ENCODE results near the gene EVL.

EVL gene

GRCh38 chr14:100114109-100114765, 49.0 kb downstream of the EVL start:
- no peak for DNase-seq

DNA sequence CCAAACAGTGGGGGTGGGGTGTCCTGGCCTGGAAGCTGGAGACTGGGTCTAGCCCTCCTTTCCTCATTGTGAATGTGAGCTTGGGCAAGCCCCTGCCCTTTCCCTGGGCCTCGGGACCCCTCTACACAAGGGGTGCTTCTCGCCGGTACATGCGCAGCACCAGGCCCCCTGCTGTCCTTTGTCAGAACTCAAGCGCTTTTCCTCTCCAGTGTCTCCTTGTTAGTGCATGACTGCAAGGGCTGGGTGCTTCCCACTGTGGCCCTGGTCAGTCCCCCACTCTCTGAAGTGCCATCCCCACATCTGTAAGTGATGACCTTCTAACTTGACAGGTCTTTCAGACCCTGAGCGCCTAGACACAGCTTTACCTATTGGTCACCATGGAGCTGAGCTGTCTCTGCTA, 50.0 kb downstream of the EVL start:
- no peak for DNase-seq

DNA sequence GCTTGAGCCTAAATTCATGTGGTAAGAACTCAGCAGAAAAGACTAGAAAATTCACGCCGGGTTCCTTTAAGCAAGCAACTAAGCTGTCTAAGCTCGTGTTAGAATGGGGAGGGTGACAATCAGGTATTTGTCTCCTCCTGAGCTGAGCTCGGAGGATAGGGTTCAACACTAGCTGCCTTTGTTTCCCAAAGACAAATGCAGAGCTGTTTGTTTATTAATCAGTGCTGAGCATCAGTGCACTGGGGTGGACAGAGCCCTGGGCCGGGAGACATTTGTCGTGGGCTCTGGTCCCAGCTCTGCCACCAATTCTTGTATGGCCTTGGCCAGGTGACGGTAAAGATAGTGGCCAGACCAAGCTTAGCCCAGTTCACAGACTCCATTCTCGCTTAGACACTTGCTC, 50.5 kb downstream of the EVL start:
- DNase-seq: no peak

DNA sequence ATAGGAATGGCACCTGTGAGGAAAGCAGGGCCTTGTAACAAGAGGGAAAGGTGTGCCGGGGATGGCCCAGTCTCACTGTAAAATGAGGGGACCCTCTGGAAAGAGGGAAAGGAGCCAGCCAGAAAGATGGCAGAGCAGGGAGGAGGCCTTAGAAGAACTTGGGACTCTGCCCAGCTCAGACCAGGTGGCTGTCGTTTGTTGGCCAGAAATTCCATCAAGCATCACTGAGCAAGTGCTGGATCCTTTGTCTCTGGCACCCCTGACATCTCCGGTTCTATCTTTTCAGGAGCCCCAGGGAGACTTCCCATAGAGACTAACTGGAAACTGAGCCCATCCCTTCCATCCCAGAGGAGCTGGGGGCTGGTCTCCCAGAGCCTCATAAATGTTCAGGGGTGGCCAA, 50.9 kb downstream of the EVL start:
- DNase-seq: no peak

GRCh38 chr14:100117026-100117425, 51.8 kb downstream of the EVL start:
- DNase-seq: no peak

GRCh38 chr14:100117633-100118395, 52.6 kb downstream of the EVL start:
- no peak for DNase-seq

DNA sequence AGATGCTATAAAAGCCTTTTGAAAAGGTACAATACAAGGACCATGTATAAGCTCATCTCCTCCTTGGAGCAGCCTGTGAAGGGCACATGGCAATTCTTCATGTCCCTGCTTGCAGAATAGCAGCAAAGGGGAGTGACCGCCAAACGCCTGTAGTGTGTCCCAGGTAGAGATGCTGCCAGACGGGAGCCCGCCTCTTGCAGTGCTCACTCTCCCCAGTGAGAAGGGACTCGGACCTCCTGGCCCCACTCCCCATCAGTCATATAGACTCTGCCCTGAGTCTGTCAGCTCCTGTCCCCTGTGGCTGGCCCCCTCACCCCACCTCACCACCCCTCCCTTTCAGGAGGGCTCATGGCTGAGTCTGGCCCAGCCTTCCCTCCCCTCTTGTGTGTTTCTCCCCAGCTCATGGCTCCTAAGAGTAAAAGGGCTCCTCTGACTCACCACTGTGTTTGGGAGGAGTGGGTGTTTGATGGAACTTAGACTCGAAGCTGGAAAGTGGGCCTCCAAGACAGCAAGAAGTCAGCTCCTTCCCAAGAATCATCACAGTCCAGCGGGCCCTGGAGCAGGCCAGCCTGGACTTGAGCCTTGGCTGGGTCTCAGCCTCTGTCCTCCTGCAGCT, 53.3 kb downstream of the EVL start:
- no peak for DNase-seq

- DNase-seq: no peak
These were observed 54.0 kb downstream of the EVL start for GRCh38 chr14:100119251-100119650.

DNA sequence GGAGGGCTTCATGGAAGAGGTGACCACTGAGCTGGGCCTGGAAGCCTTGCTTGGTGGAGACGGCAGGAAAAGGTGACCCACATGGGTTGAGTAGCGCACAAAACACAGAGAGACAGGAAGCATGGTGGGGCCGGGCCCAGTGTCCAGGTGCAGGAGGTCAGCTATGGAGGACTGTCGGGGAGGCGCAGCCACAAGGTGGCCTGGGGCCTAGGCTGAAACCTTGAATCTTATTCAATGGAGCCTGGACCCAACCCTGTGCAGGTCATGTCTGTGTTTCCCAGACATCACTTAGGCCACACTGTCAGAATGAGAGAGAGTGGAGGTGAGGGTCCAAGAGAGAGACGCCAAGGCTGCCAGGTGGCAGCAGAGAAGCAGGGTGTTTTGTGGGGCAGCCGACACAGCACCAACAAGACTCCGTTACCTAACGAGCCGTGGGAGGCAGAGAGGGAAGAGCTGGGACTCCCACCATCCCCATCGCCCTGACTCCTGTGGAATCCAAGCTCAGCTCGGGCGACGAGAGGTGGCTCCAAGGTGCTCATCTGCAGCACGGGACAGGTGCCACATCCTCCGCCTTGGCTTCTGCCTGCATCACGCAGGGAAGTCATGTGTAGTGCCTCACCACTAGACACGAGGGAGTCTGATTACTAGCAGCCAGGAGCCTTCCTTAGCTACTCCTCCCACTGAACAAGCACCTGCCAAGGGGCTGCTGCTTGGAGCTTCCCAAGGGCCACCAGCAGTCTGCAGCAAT, 55.5 kb downstream of the EVL start:
- DNase-seq: no peak

GRCh38 chr14:100121643-100122480, 56.6 kb downstream of the EVL start:
- no peak for DNase-seq

GRCh38 chr14:100122481-100123223, 57.4 kb downstream of the EVL start:
- no peak for DNase-seq

- no peak for DNase-seq
These were observed 58.4 kb downstream of the EVL start for GRCh38 chr14:100123618-100124017.

DNA sequence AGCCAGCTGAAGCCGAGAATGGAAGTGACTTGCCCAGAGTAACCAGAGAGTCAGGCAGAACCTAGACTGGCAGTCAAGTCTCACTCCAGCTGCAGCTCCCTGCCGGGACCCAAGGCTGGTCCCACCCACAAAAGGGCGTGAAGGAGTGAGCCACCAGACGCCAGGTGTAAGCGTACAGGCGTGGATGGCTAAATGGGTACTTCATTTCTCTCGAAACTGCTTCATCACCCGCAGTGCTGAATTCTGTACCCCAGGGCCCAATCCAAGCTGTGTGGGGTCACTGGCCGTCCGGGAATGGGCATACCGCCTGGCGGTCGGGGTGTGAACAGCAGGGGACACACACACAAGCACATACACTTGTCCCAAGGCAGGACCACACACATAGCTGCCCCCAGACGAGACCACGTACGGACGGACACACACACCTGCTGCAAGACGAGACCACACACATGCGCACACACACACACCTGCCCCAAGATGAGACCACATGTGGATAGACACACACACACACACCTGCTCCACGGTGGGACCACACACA, 59.4 kb downstream of the EVL start:
- DNase-seq: no peak

DNA sequence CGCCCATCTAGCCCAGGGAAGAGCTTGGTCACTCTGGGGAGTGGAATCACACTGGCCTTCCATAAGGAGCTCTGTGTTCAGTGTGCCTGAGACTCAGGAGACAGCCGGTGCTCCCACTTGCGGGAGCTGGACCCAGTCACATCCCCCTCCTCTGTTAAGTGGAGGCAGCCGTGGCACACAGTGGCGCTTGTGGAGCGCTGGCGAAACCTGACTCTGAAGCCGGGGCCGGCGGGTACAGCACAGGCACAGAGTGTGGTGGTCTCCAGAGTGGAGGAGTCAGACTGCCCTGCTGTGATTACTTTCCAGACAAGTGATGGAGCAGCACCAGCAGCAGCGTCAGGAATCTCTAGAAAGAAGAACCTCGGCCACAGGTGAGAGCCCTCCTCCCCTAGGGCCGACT, 61.2 kb downstream of the EVL start:
- DNase-seq: no peak

DNA sequence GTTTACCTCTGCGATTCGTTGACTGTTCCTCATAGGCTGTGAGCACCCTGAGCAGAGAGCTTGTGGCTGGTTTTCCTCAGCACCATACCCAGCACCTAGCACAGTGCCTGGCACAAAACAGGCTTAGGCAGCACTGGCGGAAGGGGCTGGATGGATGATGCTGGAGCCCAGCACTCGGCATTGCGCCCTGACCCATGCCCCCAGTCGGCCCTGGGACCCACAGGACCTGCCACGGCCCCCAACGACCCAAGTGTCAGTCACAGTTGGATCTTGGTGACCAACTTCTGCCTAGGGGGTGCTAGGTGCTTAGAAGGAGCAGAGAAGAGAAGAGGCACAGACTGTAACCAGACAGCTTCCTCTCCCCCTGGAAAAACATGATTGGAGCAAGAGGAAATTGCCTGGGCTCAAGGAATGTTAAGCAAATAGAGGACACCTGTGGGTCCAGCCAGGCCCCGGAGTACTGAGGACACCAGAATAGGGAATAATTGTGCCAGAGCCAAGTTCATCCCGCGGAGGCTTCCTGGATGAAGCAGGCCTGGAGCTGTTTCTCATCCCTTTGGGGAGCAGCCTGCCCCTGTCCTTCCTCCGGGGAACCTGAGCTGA, 62.7 kb downstream of the EVL start:
- DNase-seq: no peak

DNA sequence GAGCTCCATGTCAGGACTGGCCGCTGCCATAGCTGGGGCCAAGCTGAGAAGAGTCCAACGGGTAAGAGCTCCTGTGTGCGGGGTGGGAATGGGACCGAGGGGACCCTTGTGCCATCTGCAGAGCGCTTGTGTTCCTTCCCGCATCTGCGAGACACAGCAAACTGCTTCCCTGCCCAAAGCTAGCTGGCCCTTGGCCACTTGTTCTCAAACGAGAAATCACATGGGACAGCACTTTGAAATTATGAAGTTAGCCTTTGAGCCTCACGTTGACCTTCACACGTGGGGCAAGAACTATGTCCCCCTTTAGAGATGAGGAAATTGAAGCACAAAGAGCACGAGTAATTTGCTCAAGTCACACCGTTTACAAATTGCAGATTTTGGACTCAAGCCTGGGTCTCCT, 63.5 kb downstream of the EVL start:
- DNase-seq: no peak

DNA sequence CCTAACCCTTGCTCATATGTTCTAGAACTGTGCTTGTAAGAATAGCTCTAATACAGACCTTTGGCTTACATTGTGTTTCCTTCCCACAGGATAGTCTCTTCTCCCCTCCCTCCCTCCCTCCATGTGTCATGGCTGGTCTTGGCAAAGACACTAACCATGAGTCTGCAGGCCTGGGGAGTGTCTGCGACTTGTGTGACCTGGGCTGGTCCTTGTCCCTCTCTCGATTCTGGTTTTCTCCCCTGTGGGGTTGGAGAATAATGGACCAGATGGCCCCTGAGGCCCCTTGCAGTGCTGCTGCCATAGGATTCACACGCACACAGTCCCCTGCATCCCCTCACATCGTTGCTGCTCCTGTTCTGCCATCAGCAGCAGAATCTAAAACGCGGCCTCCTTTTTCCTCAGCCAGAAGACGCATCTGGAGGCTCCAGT, 64.0 kb downstream of the EVL start:
- no peak for DNase-seq

- DNase-seq: no peak
These were observed 65.3 kb downstream of the EVL start for GRCh38 chr14:100130521-100130920.

DNA sequence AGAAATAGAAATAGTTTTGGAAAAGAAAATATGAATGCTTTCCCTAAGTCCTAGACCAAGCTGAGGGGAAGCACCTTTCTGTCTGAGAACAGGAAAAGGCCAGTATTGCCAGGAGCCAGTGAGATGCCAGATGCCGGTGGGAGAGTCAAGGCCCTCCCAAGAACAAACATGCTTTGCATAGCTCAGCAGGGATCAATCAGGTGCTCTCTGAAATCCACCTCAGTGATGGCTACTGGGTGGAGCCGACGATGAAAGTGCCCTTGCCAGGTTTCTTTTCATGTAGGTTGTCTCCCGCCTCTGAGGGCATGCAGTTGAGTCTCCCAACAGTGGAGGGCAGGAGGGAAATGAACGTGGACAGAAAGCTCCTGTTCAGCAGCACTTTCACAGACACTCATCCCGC, 66.0 kb downstream of the EVL start:
- no peak for DNase-seq

DNA sequence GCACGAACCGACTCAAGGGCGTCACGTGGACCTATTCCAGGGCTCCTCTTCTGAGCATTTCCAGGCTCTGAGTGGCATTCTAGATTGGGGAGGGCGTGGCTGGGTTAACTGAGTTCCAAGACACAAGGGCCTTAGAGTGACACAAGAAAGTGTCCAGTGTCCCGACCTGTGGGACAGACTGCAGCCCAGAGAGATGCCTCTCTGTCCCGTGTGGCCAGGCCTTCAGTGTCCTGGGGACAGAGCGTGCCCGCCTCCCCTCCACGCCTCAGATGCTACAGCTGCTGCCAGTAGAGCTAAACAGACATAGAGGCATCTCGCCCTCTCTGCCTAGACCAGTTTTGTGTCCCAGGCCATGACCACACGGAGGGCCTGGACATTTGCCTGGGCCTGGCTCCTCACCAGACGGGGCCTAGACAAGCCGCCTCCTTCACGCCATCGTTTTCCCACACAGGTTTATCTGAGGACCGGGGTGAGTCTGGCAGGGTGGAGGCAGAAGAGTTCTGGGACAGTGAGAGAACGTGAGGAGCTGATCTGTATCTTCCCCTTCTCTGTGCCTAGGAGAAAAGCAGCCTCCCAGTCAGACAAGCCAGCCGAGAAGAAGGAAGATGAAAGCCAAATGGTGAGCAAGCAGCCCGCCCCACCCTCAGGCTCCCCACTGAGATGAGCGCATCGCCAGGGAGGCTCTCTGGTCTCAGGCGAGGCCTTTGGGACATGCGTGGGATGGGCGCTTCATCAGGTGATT, 67.1 kb downstream of the EVL start:
- no peak for DNase-seq

All from activated gamma-delta T cell treated with Interleukin-2 at 50 U/mL for 16 hours (primary cell).